ENCODE data around the gene ERC2.

ERC2 gene

DNA sequence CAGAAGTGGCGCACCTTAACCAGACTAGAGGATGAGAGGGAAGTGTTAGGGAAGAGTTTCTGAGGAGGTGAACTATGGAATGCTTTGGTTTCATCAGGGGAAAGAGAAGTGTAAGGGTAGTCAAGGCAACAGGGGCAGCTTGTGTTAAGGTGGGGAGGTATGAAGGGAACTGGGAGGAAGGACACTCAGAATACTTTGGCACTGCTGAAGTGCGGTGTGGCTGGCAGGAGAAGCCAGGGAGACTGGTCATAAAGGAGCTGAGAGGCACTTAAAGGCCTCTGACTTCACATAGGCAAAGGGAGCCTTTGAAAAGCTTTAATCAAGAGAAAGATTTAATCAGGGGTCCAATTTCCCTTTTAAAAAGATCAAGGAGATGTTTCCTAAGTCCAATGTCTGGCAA, 129.0 kb downstream of the ERC2 start:
- DNase-seq (ENCODE audit: insufficient read length) (no peak), FAIRE-seq (no peak)
- TF ChIP-seq POLR2AphosphoS5 (IDR thresholded peaks at IDR 0.05; ENCODE audit: low read depth, low read length) (no peak), POLR2A (IDR thresholded peaks at IDR 0.05; ENCODE audit: low read depth, low read length) (no peak), TAF1 (IDR thresholded peaks at IDR 0.05; ENCODE audit: borderline replicate concordance, low read depth, low read length) (no peak)

GRCh38 chr3:56336023-56336422, 132.2 kb downstream of the ERC2 start:
- TF ChIP-seq POLR2A (IDR thresholded peaks at IDR 0.05; ENCODE audit: low read depth, low read length) (no peak), POLR2AphosphoS5 (IDR thresholded peaks at IDR 0.05; ENCODE audit: low read depth, low read length) (no peak)
- DNase-seq (ENCODE audit: insufficient read length) (no peak), FAIRE-seq (no peak)

DNA sequence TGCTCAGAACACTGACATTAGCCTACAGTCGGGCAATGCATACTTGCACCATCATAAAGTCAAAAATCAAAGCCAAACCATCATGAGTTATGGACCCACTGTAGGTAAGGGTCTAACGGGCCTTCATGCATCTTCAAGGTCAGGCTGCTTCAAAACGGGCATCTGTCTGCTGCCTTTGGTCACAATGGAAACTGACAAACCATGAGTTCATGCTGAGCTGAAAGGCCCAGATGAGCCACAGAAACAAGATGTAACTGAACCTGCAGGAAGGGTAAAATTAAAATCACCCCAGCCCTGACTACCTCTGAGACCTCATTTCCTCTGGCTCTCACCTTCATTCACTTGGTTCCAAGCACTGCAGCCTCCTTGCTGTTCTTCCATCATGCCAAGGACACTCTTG, 143.8 kb downstream of the ERC2 start:
- no peak for FAIRE-seq
- DNase-seq (ENCODE audit: insufficient read length) = no peak
- no peak for TF ChIP-seq POLR2AphosphoS5 (IDR thresholded peaks at IDR 0.05; ENCODE audit: low read depth, low read length)
- TF ChIP-seq POLR2A (IDR thresholded peaks at IDR 0.05; ENCODE audit: low read depth, low read length) = no peak
- no peak for TF ChIP-seq TAF1 (IDR thresholded peaks at IDR 0.05; ENCODE audit: borderline replicate concordance, low read depth, low read length)

DNA sequence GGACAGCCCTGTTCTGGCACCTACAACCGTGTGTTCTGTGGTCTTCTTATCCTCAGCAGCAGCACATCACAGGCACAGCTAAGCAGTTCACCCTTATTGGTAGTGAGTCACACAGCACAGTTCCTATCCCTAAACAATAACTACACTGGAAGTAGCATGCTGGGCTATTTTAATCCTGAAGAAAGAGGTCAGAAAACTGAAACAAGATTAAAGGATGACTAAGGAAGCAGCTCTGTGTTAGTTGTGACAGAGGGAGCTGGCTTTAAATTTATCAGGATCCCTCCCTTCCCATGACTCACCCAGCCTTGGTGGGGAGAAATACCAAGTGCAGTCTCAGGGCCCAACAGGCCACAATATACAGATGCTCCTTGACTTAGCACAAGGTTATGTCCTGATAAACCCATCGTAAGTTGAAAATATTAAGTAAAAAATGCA, 144.3 kb downstream of the ERC2 start:
- DNase-seq (ENCODE audit: insufficient read length) (no peak), FAIRE-seq (no peak)
- TF ChIP-seq TAF1 (IDR thresholded peaks at IDR 0.05; ENCODE audit: borderline replicate concordance, low read depth, low read length) (no peak), POLR2A (IDR thresholded peaks at IDR 0.05; ENCODE audit: low read depth, low read length) (no peak), POLR2AphosphoS5 (IDR thresholded peaks at IDR 0.05; ENCODE audit: low read depth, low read length) (no peak)

- no peak for TF ChIP-seq POLR2AphosphoS5 (IDR thresholded peaks at IDR 0.05; ENCODE audit: low read depth, low read length)
- no peak for TF ChIP-seq TAF1 (IDR thresholded peaks at IDR 0.05; ENCODE audit: borderline replicate concordance, low read depth, low read length)
- no peak for TF ChIP-seq POLR2A (IDR thresholded peaks at IDR 0.05; ENCODE audit: low read depth, low read length)
- FAIRE-seq (no peak), DNase-seq (ENCODE audit: insufficient read length) (no peak)
Observed at GRCh38 chr3:56322862-56323261, 145.4 kb downstream of the ERC2 start.

DNA sequence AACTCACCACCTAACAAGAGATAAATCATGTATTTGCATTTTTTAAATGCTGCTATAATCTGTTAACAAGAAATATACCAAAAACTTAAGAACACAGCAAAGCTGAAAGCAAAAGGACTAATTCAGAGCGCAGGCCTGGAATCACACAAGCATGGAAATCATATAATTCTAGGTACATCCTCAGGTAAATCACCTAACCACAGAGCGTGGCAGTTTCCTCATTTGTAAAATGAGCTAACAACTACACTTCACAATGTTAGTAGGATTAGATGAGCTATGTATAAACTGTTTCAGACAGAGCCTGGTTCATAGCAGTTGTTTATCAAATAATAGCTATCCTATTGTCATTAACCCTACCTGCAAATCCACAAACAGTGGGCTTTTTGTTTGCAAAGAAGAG, 146.4 kb downstream of the ERC2 start:
- FAIRE-seq = no peak
- TF ChIP-seq POLR2A (IDR thresholded peaks at IDR 0.05; ENCODE audit: low read depth, low read length) = no peak
- TF ChIP-seq POLR2AphosphoS5 (IDR thresholded peaks at IDR 0.05; ENCODE audit: low read depth, low read length) = no peak
- TF ChIP-seq TAF1 (IDR thresholded peaks at IDR 0.05; ENCODE audit: borderline replicate concordance, low read depth, low read length) = no peak
- DNase-seq (ENCODE audit: insufficient read length) = no peak

GRCh38 chr3:56321383-56321782, 146.9 kb downstream of the ERC2 start:
- no peak for DNase-seq (ENCODE audit: insufficient read length)

DNA sequence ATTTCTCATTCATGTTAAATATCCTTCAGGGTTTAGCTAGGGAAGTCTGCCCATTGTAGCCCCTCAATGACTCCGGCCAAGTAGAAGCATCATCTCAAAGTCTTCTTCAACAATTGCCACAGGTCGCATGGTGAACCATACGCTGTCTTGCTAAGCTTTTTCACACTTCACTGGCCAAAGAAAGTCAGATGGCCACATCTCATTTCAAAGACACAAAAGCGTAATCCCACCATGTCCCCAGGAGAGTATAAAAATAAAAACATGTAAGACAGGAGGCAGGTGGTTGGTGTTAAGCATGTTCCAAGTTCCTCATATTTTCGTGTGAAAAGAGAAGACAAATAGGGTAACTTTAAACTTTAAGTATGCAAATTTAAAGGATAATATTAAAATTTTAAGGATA, 147.4 kb downstream of the ERC2 start:
- DNase-seq (ENCODE audit: insufficient read length) (no peak), FAIRE-seq (no peak)
- TF ChIP-seq POLR2A (IDR thresholded peaks at IDR 0.05; ENCODE audit: low read depth, low read length) (no peak), POLR2AphosphoS5 (IDR thresholded peaks at IDR 0.05; ENCODE audit: low read depth, low read length) (no peak), TAF1 (IDR thresholded peaks at IDR 0.05; ENCODE audit: borderline replicate concordance, low read depth, low read length) (no peak)

More at GRCh38 chr3:56321383-56321782, 146.9 kb downstream of the ERC2 start:
- FAIRE-seq = no peak
- TF ChIP-seq TAF1 (IDR thresholded peaks at IDR 0.05; ENCODE audit: borderline replicate concordance, low read depth, low read length) (no peak), POLR2A (IDR thresholded peaks at IDR 0.05; ENCODE audit: low read depth, low read length) (no peak), POLR2AphosphoS5 (IDR thresholded peaks at IDR 0.05; ENCODE audit: low read depth, low read length) (no peak)

- FAIRE-seq = no peak
- no peak for DNase-seq (ENCODE audit: insufficient read length)
- TF ChIP-seq POLR2A (IDR thresholded peaks at IDR 0.05; ENCODE audit: low read depth, low read length) (no peak), TAF1 (IDR thresholded peaks at IDR 0.05; ENCODE audit: borderline replicate concordance, low read depth, low read length) (no peak), POLR2AphosphoS5 (IDR thresholded peaks at IDR 0.05; ENCODE audit: low read depth, low read length) (no peak)
Observed at GRCh38 chr3:56318891-56319290, 149.4 kb downstream of the ERC2 start.

DNA sequence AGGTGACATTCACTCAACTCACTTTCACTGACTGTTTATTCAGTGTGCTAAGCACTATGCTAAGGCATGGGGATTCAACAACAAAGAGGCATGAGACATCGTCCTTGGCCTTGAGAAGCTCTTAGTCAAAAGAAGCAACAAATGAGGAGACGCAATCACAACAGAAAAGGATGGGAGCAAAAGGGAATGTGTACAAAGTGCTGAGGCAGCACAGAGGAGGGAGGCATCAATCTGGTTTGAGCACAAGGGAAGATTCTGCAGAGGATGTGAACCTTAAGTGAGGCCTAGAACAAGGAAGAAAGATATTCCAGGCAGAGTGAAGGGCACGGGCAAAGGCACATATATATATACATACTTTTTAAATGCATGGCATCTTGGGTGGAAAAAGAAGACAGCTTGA, 151.3 kb downstream of the ERC2 start:
- TF ChIP-seq POLR2AphosphoS5 (IDR thresholded peaks at IDR 0.05; ENCODE audit: low read depth, low read length) (no peak), POLR2A (IDR thresholded peaks at IDR 0.05; ENCODE audit: low read depth, low read length) (no peak), TAF1 (IDR thresholded peaks at IDR 0.05; ENCODE audit: borderline replicate concordance, low read depth, low read length) (no peak)
- FAIRE-seq (no peak), DNase-seq (ENCODE audit: insufficient read length) (no peak)

- TF ChIP-seq POLR2A (IDR thresholded peaks at IDR 0.05; ENCODE audit: low read depth, low read length) (no peak), TAF1 (IDR thresholded peaks at IDR 0.05; ENCODE audit: borderline replicate concordance, low read depth, low read length) (no peak), POLR2AphosphoS5 (IDR thresholded peaks at IDR 0.05; ENCODE audit: low read depth, low read length) (no peak)
- DNase-seq (ENCODE audit: insufficient read length) (no peak), FAIRE-seq (no peak)
Observed at GRCh38 chr3:56314842-56315241, 153.4 kb downstream of the ERC2 start.

DNA sequence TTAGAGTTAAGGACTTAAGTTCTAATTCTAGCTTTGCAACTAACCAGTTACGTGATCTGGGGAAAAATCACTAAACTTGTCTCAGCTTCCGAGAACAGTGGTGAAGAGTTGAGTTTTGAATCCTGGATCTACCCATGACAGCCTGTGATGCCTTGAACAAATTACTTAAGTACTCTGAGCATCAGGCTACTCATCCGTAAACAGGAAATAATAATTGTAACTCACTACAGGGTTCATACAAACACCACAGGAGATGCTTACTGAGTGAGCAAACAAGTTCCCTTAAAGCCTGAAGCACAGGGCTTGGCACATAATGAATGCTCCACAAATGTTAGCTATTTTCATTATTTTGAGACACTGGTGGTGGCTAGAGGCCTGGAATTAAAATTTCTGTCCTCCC, 158.8 kb downstream of the ERC2 start:
- TF ChIP-seq POLR2AphosphoS5 (IDR thresholded peaks at IDR 0.05; ENCODE audit: low read depth, low read length) = no peak
- no peak for DNase-seq (ENCODE audit: insufficient read length)
- FAIRE-seq = no peak

GRCh38 chr3:56308471-56308870, 159.8 kb downstream of the ERC2 start:
- FAIRE-seq = no peak

More at GRCh38 chr3:56308471-56308870, 159.8 kb downstream of the ERC2 start:
- no peak for TF ChIP-seq TAF1 (IDR thresholded peaks at IDR 0.05; ENCODE audit: borderline replicate concordance, low read depth, low read length)
- no peak for TF ChIP-seq POLR2AphosphoS5 (IDR thresholded peaks at IDR 0.05; ENCODE audit: low read depth, low read length)
- no peak for TF ChIP-seq POLR2A (IDR thresholded peaks at IDR 0.05; ENCODE audit: low read depth, low read length)
- no peak for DNase-seq (ENCODE audit: insufficient read length)

Measured in GM12892 (cell line).